Esophagus squamous epithelium (tissue), 4 donors: ENCODE measurements around the gene RAD51D.

Source experiments
- CTCF ChIP-seq, 6 experiments: fragments of 450-650 bp in 4 of 6; fragments of 200-600 bp in 2 of 6; sonication (generic) in 2 of 6; IDR thresholded peaks; one replicate each; pipeline ENCODE4 v1.5.1; 2016 to 2019; ENCODE audit warnings: antibody characterized with exemption in 6 of 6, mild to moderate bottlenecking in 4 of 6, moderate library complexity in 4 of 6
- POLR2A ChIP-seq, 4 donors: fragments of 450-650 bp; IDR thresholded peaks; one replicate each; pipeline ENCODE4 v1.6.1; 2017; ENCODE audit warnings: antibody characterized with exemption in 4 of 4, mild to moderate bottlenecking in 4 of 4, moderate library complexity in 3 of 4

DNA sequence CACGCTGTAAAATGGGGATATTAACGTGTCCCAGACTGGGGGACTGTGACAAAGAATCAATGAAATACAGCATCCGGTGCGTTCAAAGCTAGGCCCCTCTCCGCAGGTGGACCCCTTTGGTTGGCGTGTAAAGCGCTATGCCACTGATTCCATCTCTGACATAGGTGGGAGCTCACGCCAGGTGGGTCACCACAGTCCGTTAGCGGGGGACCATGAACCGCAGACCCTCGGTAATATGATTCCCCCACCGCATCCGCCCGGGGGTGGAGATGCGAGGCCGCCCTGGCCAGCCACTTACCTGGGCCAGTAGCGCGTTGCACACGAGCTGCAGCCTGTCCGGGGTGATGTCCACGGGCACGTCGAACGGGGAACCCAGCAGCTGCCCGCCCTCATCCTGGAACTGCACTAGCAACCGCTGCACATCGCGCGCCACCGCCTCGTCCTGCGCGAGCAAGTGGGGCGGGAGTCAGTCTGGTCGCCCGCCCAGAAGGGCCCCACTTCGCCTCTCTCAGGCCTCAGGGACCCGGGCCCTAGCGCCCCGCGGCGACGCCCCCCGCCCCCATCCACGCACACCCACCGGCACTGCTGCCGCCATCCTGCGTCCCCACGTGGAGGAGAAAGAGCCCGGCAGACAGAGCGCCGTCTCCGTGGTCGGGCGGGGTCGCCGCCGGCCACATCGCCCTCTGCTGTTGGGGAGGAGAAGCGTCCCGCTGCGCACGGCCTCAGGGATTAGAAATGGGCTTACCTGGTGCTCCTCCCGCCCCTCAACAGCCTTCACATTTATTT is 22.2 kb upstream of the RAD51D start, which contains the start of gene NLE1:
- TF ChIP-seq CTCF (IDR thresholded peaks at IDR 0.05), result peak; percentile 87 to 97 (median 92)
- no peak for TF ChIP-seq POLR2A (IDR thresholded peaks at IDR 0.05)
